HL-60 (cell line): ENCODE data around the gene AGPAT3.

ENCODE experiments used
- GABPA ChIP-seq: IDR thresholded peaks from 2 replicates; pipeline ENCODE4 v1.6.1; 2012; ENCODE audit warnings: low read depth
- POLR2AphosphoS5 ChIP-seq: IDR thresholded peaks from 2 replicates; pipeline ENCODE4 v1.6.1; 2012; ENCODE audit warnings: low read depth
- TF ChIP-seq, protein P1 (sequence below): IDR thresholded peaks from one replicate; pipeline ENCODE4 v1.5.1; 2011; ENCODE audit warnings: low read length, control low read depth, inconsistent platforms; ENCODE audit not compliant: insufficient read depth

DNA sequence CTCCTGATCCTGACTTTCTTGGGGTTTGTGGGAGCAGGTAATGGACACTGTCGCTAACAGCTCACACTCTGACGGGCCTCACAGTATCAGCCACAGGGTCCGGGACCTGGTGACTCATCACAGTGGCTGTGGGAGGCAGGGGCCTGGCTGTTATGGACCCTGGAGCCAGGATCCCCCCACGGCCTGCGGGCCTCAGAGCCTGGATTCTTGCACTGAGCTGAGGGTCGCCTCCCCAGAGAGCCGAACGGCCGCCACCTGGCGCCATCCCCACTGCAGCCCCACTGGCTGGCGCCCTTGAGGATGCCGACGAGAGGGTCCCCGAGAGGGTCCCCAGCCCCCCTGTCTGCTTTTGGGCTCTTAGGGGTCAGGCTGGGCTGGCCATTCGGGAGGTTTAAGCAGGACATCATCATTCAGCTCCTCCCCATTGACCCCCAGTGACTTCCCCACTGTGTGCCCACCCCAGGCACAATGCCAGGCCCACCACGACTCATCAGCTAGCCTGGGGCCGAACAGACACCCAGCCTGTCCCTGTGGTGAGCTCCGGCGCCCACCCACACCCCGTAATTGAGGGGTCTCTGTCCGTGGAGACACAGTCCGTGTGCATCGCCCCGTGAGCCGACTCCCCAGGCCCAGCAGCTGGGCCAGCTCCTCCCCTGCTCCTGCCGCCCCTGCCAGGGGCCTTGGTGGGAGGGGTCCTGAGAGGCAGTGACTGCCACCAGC is 116.3 kb downstream of the AGPAT3 start:
- TF ChIP-seq, protein P1, sequence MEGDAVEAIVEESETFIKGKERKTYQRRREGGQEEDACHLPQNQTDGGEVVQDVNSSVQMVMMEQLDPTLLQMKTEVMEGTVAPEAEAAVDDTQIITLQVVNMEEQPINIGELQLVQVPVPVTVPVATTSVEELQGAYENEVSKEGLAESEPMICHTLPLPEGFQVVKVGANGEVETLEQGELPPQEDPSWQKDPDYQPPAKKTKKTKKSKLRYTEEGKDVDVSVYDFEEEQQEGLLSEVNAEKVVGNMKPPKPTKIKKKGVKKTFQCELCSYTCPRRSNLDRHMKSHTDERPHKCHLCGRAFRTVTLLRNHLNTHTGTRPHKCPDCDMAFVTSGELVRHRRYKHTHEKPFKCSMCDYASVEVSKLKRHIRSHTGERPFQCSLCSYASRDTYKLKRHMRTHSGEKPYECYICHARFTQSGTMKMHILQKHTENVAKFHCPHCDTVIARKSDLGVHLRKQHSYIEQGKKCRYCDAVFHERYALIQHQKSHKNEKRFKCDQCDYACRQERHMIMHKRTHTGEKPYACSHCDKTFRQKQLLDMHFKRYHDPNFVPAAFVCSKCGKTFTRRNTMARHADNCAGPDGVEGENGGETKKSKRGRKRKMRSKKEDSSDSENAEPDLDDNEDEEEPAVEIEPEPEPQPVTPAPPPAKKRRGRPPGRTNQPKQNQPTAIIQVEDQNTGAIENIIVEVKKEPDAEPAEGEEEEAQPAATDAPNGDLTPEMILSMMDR = no peak
- TF ChIP-seq POLR2AphosphoS5 (no peak), GABPA (no peak)
